Heart left ventricle (tissue), 16 donors: ENCODE results near the gene GFRA4. TPM values are rescaled to one million over a fixed set of nuclear protein-coding genes. Genes with fewer than 3 reads are reported as not detected.

Experiments
- ATAC-seq, 4 donors: fragments of 200-7000 bp; cut with Tn5 transposase; one replicate each; pipeline ENCODE4 v1.9.1; 2020 to 2022; ENCODE audit warnings: moderate library complexity in 4 of 4, mild to moderate bottlenecking in 3 of 4, moderate number of reproducible peaks in 1 of 4
- DNase-seq, 5 donors: peaks; one replicate each; pipeline ENCODE4 v3.0.0-alpha.2; 2020
- H3K27ac ChIP-seq, 12 donors: fragments of 200-600 bp; sonication (generic) in 4 of 12; one replicate each; pipeline versions ENCODE4 v1.5.0 to v1.8.0; 2016 to 2022; ENCODE audit warnings: mild to moderate bottlenecking in 2 of 12
- H3K27me3 ChIP-seq, 9 donors: fragments of 200-600 bp; sonication (generic) in 2 of 9; one replicate each; pipeline versions ENCODE4 v1.5.1 to v1.8.0; 2016 to 2022; ENCODE audit warnings: mild to moderate bottlenecking in 3 of 9
- H3K36me3 ChIP-seq, 9 donors: fragments of 200-600 bp; sonication (generic) in 2 of 9; one replicate each; pipeline versions ENCODE4 v1.5.0 to v1.8.0; 2018 to 2022; ENCODE audit warnings: mild to moderate bottlenecking in 2 of 9
- H3K4me1 ChIP-seq, 12 donors: fragments of 200-600 bp; sonication (generic) in 4 of 12; one replicate each; pipeline versions ENCODE4 v1.5.0 to v1.8.0; 2016 to 2022; ENCODE audit warnings: mild to moderate bottlenecking in 3 of 12
- H3K4me3 ChIP-seq, 12 donors: fragments of 200-600 bp; sonication (generic) in 4 of 12; one replicate each; pipeline versions ENCODE4 v1.5.0 to v1.8.0; 2017 to 2022; ENCODE audit warnings: mild to moderate bottlenecking in 9 of 12, moderate library complexity in 4 of 12
- H3K9me3 ChIP-seq, 12 donors: fragments of 200-600 bp; sonication (generic) in 4 of 12; one replicate each; pipeline versions ENCODE4 v1.5.0 to v1.8.0; 2016 to 2022; ENCODE audit warnings: mild to moderate bottlenecking in 1 of 12
- POLR2A ChIP-seq, 2 donors: fragments of 450-650 bp; IDR thresholded peaks; one replicate each; pipeline ENCODE4 v1.6.1; 2017; ENCODE audit warnings: antibody characterized with exemption in 2 of 2, mild to moderate bottlenecking in 2 of 2, moderate library complexity in 2 of 2
- WGBS, 4 donors: extraction: QIAGEN DNeasy Blood & Tissue Kit in 2 of 4; methylation state at CpG; one replicate each; pipeline versions ENCODE4 v1.1.5 to v1.1.7; 2013 to 2018; 5-methylcytosine and 5-hydroxymethylcytosine counted together
- intact Hi-C, 10 donors: fragments of 100-400 bp; cut with DNase I; formaldehyde crosslinking; loops; one replicate each; pipeline versions ENCODE4 v1.11.1 to v1.14.2; 2022
- polyA plus RNA-seq, 2 donors: library from polyadenylated mRNA; stranded (reverse); fragments of 200-250 nt; gene quantifications; one replicate each; pipeline ENCODE4 v1.2.3, GENCODE V29; 2013
- total RNA-seq, 9 donors: library from RNA; depleted of rRNA in 2 of 9; stranded (reverse); fragments of >200 nt in 2 of 9; fragmentation: NEBNext Ultra II Directional in 3 of 9; extraction: Animal tissue kit (Norgen Biotek cat#: 25700) in 3 of 9; gene quantifications; one replicate each; pipeline versions ENCODE4 v1.1.0 to v1.2.4, GENCODE V29; 2016 to 2023
- TF ChIP-seq, protein P1 (sequence below), 12 donors: fragments of 200-600 bp; sonication (generic) in 4 of 12; IDR thresholded peaks; one replicate each; pipeline versions ENCODE4 v1.5.0 to v1.8.0; 2018 to 2022; ENCODE audit warnings: antibody characterized with exemption in 12 of 12, mild to moderate bottlenecking in 5 of 12
- donor health status: ischemic (EF 13 %, LVEDD 7.1; RV severe dilation, severe dysfunction).
- donor health status: healthy with polysubstance abuse.
- donor health status: DM: no; HTN: yes; CAD: no.
- donor health status: DM: no; HTN: no; CAD: no.
- donor health status: ischemic (EF 25% LVEDD 6.9; RV normal size, moderate dysfunction).
- donor health status: ischemic (EF 25% LVEDD 5.7; RV mildly dilated, moderate dysfunction).
- donor health status: healthy.
- donor health status: DM: yes; HTN: yes; CAD: no.
- donor health status: ischemic (EF 35%, LVEDD 5.7; RV mildly dilated, moderate dysfunction).
- donor health status: nonischemic (EF 11% LVEDD 7.7; RV severe dilation, severe dysfunction).
- donor health status: DM: yes; HTN: yes; CAD: no.
- donor health status: PGD.
- donor health status: ischemic (EF 29% LVEDD 5.4; RV normal size, mild dysfunction).
- donor health status: nonischemic (EF 23%, LVEDD 6.1; RV moderate dilation, normal function).

The GFRA4 gene
- total and polyA plus RNA-seq, 11 donors = not detected

DNA sequence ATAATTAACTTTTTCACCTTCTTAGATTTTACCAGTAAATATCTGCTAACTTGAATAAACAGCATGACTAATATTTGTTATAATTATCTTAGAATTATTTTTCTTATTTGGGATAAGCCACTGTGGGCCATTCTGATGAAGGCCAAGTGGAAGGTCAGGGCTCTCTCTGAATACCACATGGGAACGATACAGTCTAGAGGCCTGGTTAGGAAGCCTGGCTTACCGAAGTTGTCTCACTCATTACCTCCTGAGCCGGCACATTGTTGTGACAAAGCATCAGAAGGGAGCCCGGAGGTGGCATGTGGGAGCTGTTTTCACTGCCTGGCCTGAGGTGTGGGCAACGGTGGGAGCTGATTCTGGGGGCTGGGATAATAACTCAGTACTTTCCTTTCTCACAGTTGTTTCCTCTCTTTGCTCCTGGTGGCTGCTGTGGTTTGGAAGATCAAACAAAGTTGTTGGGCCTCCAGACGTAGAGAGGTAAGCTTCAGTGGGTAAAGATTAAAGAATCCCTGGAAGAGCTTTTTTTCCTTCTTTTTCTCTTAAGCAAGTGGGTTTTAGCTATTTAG is 29.2 kb downstream of the GFRA4 start:
- Histone ChIP-seq H3K36me3 (peaks cover 0 to 44% (median 30%) of the 10 kb centered on the region in 9 donors), H3K9me3 (no peaks in the 10 kb centered on the region), H3K27me3 (no peaks in the 10 kb centered on the region), H3K4me1 (no peaks in the 10 kb centered on the region), H3K4me3 (no peak overlapping the region), H3K27ac (no peak overlapping the region)
- 74 to 88% (median 80%) methylated on average over 6 of the region's 6 CpGs for WGBS, 4 donors
- no peak for DNase-seq
- intact Hi-C loops = no loop called here
- no peak for ATAC-seq
- TF ChIP-seq, protein P1, sequence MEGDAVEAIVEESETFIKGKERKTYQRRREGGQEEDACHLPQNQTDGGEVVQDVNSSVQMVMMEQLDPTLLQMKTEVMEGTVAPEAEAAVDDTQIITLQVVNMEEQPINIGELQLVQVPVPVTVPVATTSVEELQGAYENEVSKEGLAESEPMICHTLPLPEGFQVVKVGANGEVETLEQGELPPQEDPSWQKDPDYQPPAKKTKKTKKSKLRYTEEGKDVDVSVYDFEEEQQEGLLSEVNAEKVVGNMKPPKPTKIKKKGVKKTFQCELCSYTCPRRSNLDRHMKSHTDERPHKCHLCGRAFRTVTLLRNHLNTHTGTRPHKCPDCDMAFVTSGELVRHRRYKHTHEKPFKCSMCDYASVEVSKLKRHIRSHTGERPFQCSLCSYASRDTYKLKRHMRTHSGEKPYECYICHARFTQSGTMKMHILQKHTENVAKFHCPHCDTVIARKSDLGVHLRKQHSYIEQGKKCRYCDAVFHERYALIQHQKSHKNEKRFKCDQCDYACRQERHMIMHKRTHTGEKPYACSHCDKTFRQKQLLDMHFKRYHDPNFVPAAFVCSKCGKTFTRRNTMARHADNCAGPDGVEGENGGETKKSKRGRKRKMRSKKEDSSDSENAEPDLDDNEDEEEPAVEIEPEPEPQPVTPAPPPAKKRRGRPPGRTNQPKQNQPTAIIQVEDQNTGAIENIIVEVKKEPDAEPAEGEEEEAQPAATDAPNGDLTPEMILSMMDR (IDR thresholded peaks at IDR 0.05) = no peak
- no peak for TF ChIP-seq POLR2A (IDR thresholded peaks at IDR 0.05)

DNA sequence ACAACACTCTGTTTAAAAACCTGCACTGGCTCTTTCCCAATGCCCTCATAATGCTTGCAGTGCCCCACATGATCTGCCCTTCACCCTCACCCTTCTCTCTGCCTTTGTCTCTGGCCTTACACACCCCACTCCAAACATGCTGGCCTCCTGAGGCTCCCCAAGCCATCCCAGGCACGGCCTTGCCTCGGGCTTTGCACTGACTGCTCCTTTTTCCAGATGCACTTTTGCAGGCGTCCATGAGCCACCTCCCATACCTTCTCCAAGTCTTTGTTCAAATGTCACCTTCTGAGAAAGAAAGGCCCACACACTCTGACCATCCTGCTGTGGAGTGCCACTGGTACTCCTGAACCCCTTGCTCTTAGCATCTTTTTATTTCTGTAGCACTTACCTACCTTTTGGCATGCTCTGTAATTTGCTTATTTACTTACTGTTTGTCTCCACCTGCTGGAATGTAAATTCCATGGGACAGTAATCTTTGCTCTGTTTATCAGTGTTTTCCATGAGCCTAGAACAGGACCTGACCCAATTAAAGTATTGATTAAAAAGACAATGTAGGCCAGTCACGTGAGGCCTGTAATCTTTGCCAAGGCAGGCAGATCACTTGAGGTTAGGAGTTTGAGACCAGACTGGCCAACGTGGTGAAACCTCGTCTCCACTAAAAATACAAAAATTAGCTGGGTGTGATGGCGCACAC is 30.7 kb downstream of the GFRA4 start:
- ATAC-seq (no peak), DNase-seq (no peak)
- intact Hi-C loops = no loop called here
- TF ChIP-seq, protein P1 (IDR thresholded peaks at IDR 0.05) = no peak
- no peak for TF ChIP-seq POLR2A (IDR thresholded peaks at IDR 0.05)
- Histone ChIP-seq H3K27ac (no peak overlapping the region), H3K36me3 (peaks cover 0 to 43% (median 36%) of the 10 kb centered on the region in 9 donors), H3K9me3 (no peaks in the 10 kb centered on the region), H3K27me3 (no peaks in the 10 kb centered on the region), H3K4me3 (no peak overlapping the region), H3K4me1 (no peaks in the 10 kb centered on the region)
- 79 to 93% (median 90%) methylated on average over 7 of the region's 7 CpGs for WGBS, 4 donors

DNA sequence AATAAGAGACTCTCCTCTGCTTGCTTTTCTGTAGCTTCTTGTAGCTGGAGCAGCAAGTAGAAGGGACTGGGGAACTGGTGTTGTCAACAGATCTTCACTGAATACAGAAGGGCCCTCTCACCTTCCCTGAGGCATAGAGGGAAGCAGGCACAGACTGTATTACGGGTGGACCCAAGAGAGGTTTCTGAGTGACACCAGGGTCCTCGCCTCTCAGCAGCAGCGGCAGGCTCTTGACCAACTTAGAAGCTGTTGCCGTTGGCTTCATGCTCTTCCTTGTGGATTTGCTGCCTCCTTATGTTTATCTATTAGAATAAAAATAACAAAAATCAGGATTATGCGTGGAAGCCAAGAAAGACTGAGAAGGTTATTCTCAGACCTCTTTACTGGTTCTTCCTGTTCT is 31.7 kb downstream of the GFRA4 start:
- Histone ChIP-seq H3K4me1 (no peaks in the 10 kb centered on the region), H3K27me3 (no peaks in the 10 kb centered on the region), H3K36me3 (peaks cover 0 to 52% (median 38%) of the 10 kb centered on the region in 9 donors), H3K4me3 (no peak overlapping the region), H3K9me3 (no peaks in the 10 kb centered on the region), H3K27ac (peak overlapping the region in 3 of 12 donors; percentile 3 to 33 (median 23))
- intact Hi-C loops = no loop called here
- WGBS, 4 donors = 77 to 93% (median 81%) methylated on average over 5 of the region's 5 CpGs
- no peak for DNase-seq
- TF ChIP-seq, protein P1 (IDR thresholded peaks at IDR 0.05) = no peak
- TF ChIP-seq POLR2A (IDR thresholded peaks at IDR 0.05) = no peak
- ATAC-seq = peak in 1 of 4 donors; percentile 32

DNA sequence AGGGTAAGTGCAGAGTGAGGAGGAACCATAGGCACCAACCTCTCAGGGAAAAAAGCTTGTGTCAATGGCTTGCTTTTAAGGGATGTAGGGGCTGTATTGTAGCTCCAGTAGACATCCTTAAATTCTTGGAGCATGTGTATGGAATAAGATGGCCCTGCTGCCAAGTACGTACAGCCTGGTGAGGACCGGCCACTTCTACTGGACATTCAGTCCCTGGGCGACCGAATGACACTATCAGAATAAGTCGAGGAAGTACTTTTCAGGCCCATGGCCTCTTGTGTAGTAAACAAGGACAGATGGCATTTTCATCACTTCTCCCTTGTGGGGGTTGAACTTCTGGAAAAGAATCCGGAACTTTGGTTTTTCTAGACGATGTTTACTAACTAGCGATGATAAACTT is 32.8 kb downstream of the GFRA4 start:
- Histone ChIP-seq H3K27me3 (no peaks in the 10 kb centered on the region), H3K9me3 (no peaks in the 10 kb centered on the region), H3K27ac (peak overlapping the region in 2 of 12 donors; percentile 7 to 34), H3K4me1 (no peaks in the 10 kb centered on the region), H3K36me3 (peaks cover 0 to 50% (median 41%) of the 10 kb centered on the region in 9 donors), H3K4me3 (no peak overlapping the region)
- TF ChIP-seq, protein P1 (IDR thresholded peaks at IDR 0.05) = no peak
- TF ChIP-seq POLR2A (IDR thresholded peaks at IDR 0.05) = no peak
- intact Hi-C loops = no loop called here
- ATAC-seq (peak; percentile 39 to 63 (median 54)), DNase-seq (no peak)
- WGBS, 4 donors = 55 to 80% (median 62%) methylated on average over 8 of the region's 8 CpGs
